GM20000 (cell line): ENCODE measurements around the gene MED31.

Experiments used
- DNase-seq: peaks from one replicate; pipeline ENCODE4 v3.0.0; 2012; ENCODE audit warnings: low spot score
- CTCF ChIP-seq: IDR thresholded peaks from 2 replicates; pipeline ENCODE4 v1.5.1; 2012; ENCODE audit warnings: mild to moderate bottlenecking, control low read depth; ENCODE audit errors: extremely low read depth, missing control alignments

MED31 gene

DNA sequence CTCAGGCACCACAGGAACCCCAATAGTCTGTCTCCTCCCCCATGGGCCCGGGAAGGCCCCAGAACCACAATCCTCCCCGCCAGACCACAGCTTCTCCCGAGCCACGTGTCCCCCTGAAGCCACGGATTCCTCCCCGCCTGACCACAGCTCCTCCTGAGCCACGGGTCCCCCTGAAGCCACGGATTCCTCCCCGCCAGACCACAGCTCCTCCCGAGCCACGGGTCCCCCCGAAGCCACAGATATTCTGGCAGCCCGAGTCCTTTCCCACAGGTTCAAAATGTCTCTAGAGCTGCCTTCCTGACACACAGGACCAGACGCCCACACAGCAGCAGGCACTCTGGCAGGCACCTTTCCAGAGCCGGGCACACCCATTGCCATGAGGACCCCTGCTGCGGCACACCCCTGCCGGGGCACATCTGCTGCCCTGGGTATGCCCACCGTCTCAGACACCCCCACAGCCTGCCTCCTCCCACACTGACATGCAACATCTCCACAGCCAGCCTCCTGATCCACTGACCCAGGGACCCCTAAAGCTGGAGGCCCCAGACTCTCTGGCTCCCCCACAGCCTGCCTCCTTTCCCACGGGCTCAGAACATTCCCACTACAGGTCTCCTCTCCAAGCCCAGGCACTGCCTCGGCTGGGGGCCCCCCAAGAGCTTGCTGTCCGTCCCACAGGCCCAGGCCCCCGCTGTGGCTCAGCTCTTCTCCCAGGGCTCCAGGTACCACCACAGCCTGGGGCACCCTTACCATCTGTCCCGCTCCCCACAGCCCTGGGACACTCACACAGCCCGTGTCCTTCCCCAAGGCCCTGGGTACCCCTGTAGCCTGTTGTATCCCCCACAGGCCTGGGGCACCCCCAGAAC, 13.1 kb downstream of the MED31 start:
- no peak for TF ChIP-seq CTCF
- DNase-seq = no peak

- DNase-seq = no peak
- TF ChIP-seq CTCF = no peak
Measured at GRCh38 chr17:6637458-6637840, 14.0 kb downstream of the MED31 start.

- no peak for DNase-seq
Measured at GRCh38 chr17:6636616-6637457, 14.6 kb downstream of the MED31 start.

GRCh38 chr17:6636105-6636504, 15.3 kb downstream of the MED31 start:
- no peak for DNase-seq
- TF ChIP-seq CTCF = no peak

More at GRCh38 chr17:6636616-6637457, 14.6 kb downstream of the MED31 start:
- no peak for TF ChIP-seq CTCF

DNA sequence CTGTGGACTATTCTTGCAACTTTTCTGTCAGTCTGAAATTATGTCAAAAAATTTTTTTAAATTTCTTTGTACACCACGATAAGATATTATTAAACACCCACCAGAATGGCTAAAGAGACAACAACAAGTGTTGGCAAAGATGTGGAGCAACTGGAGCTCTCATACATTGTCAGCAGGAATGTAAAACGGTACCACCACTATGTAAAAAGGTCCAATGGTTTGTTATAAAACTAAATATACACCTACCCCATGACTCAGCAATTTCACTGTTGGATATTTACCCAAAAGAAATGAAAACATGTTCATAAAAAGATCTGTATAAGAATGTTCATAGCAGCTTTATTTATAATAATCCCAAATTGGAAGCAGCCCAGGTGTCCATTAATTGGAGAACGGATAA, 18.1 kb downstream of the MED31 start:
- no peak for DNase-seq
- no peak for TF ChIP-seq CTCF

DNA sequence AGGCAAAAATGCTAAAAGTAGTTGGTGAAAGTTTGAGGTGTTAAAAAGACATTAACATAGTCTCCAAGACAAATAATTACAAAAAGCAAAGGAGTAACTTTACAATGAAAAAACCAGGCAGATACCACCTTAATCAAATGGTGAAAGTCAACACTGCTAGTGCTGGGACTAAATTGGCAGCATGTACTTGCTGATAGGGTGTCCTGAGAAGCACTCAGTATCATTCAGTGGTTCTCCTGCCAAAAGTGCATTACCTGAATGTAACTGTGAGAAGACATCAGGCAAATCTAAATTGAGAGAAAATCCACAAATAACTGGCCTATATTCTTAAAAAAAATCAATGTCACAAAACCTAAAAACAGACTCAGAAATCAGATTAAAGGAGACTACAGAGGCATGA, 18.9 kb downstream of the MED31 start:
- TF ChIP-seq CTCF = no peak
- DNase-seq = no peak

- no peak for DNase-seq
- no peak for TF ChIP-seq CTCF
Measured at GRCh38 chr17:6630390-6630789, 21.0 kb downstream of the MED31 start.
